ENCODE data around the gene CHMP4B. TPM values are rescaled to one million over a fixed set of nuclear protein-coding genes. Genes with fewer than 3 reads are reported as not detected.

CHMP4B gene
- polyA plus RNA-seq, 1 experiment = 65.3 TPM

- POLR2A ChIA-PET = interaction anchor here (0.6 kb wide), 1 partner anchor 183 kb away, joined by 3 read pairs; no protein-coding TSS in a partner anchor
- no peaks in the 10 kb centered on the region for H3K27me3 ChIP-seq (ENCODE audit: control insufficient read depth, insufficient read depth, low read length)
- no peak overlapping the region for H3K4me3 ChIP-seq (ENCODE audit: low read depth, low read length)
- peaks cover 15% of the 10 kb centered on the region for H3K36me3 ChIP-seq (ENCODE audit: control insufficient read depth, insufficient read depth, low read length)
- TF ChIP-seq CTCF (IDR thresholded peaks at IDR 0.05; ENCODE audit: insufficient read depth, low read depth, low read length) = no peak
- no peak for DNase-seq (ENCODE audit: low read depth)
- CTCF ChIA-PET = interaction anchor here (1.0 to 8.0 kb wide), 5 partner anchors 11 to 214 kb away, joined by 3 to 117 read pairs (median 3); partner anchors contain the start of gene RALY
Measured at GRCh38 chr20:33857722-33858563, 46.8 kb downstream of the CHMP4B start.

- POLR2A ChIA-PET = interaction anchor here (0.6 kb wide), 1 partner anchor 182 kb away, joined by 3 read pairs; no protein-coding TSS in a partner anchor
- no peak overlapping the region for H3K4me3 ChIP-seq (ENCODE audit: low read depth, low read length)
- DNase-seq (ENCODE audit: low read depth) = no peak
- TF ChIP-seq CTCF (IDR thresholded peaks at IDR 0.05; ENCODE audit: insufficient read depth, low read depth, low read length) = no peak
- peaks cover 10% of the 10 kb centered on the region for H3K36me3 ChIP-seq (ENCODE audit: control insufficient read depth, insufficient read depth, low read length)
- CTCF ChIA-PET = interaction anchor here (1.0 to 8.0 kb wide), 5 partner anchors 12 to 214 kb away, joined by 3 to 117 read pairs (median 4); partner anchors contain the start of gene RALY
- H3K27me3 ChIP-seq (ENCODE audit: control insufficient read depth, insufficient read depth, low read length) = no peaks in the 10 kb centered on the region
Measured at GRCh38 chr20:33858666-33859065, 47.5 kb downstream of the CHMP4B start.

GRCh38 chr20:33859157-33859695, 48.1 kb downstream of the CHMP4B start:
- POLR2A ChIA-PET = no interaction called here

GRCh38 chr20:33859751-33860150, 48.6 kb downstream of the CHMP4B start:
- TF ChIP-seq CTCF (IDR thresholded peaks at IDR 0.05; ENCODE audit: insufficient read depth, low read depth, low read length) = no peak
- no peak for DNase-seq (ENCODE audit: low read depth)
- peaks cover 8% of the 10 kb centered on the region for H3K36me3 ChIP-seq (ENCODE audit: control insufficient read depth, insufficient read depth, low read length)
- H3K27me3 ChIP-seq (ENCODE audit: control insufficient read depth, insufficient read depth, low read length) = no peaks in the 10 kb centered on the region
- CTCF ChIA-PET = interaction anchor here (1.0 to 8.0 kb wide), 2 partner anchors 13 to 207 kb away, joined by 6 to 117 read pairs; no protein-coding TSS in a partner anchor
- POLR2A ChIA-PET = no interaction called here
- H3K4me3 ChIP-seq (ENCODE audit: low read depth, low read length) = no peak overlapping the region

More at GRCh38 chr20:33859157-33859695, 48.1 kb downstream of the CHMP4B start:
- CTCF ChIA-PET = interaction anchor here (1.0 to 8.0 kb wide), 4 partner anchors 12 to 213 kb away, joined by 3 to 117 read pairs (median 5); no protein-coding TSS in a partner anchor
- Histone ChIP-seq H3K4me3 (ENCODE audit: low read depth, low read length) (no peak overlapping the region), H3K27me3 (ENCODE audit: control insufficient read depth, insufficient read depth, low read length) (no peaks in the 10 kb centered on the region), H3K36me3 (ENCODE audit: control insufficient read depth, insufficient read depth, low read length) (peaks cover 10% of the 10 kb centered on the region)
- TF ChIP-seq CTCF (IDR thresholded peaks at IDR 0.05; ENCODE audit: insufficient read depth, low read depth, low read length) = no peak
- no peak for DNase-seq (ENCODE audit: low read depth)

- ChIA-PET CTCF (interaction anchor here (1.7 to 8.0 kb wide), 4 partner anchors 22 to 268 kb away, joined by 6 to 117 read pairs (median 8); no protein-coding TSS in a partner anchor), POLR2A (interaction anchor here (0.6 kb wide), 1 partner anchor 44 kb away, joined by 3 read pairs; no protein-coding TSS in a partner anchor)
Measured at GRCh38 chr20:33861458-33861857, 50.3 kb downstream of the CHMP4B start.

More at GRCh38 chr20:33861458-33861857, 50.3 kb downstream of the CHMP4B start:
- no peak for DNase-seq (ENCODE audit: low read depth)
- H3K36me3 ChIP-seq (ENCODE audit: control insufficient read depth, insufficient read depth, low read length) = peaks cover 4% of the 10 kb centered on the region
- no peak for TF ChIP-seq CTCF (IDR thresholded peaks at IDR 0.05; ENCODE audit: insufficient read depth, low read depth, low read length)
- no peaks in the 10 kb centered on the region for H3K27me3 ChIP-seq (ENCODE audit: control insufficient read depth, insufficient read depth, low read length)
- no peak overlapping the region for H3K4me3 ChIP-seq (ENCODE audit: low read depth, low read length)

Measured in BJ (cell line).